NCI-H1694 (cell line): ENCODE results near the gene KREMEN1.

Experiments used
- DNase-seq: peaks from one replicate; lab custom pipeline; 2025; lab: John Stamatoyannopoulos, UW

Gene KREMEN1

DNA sequence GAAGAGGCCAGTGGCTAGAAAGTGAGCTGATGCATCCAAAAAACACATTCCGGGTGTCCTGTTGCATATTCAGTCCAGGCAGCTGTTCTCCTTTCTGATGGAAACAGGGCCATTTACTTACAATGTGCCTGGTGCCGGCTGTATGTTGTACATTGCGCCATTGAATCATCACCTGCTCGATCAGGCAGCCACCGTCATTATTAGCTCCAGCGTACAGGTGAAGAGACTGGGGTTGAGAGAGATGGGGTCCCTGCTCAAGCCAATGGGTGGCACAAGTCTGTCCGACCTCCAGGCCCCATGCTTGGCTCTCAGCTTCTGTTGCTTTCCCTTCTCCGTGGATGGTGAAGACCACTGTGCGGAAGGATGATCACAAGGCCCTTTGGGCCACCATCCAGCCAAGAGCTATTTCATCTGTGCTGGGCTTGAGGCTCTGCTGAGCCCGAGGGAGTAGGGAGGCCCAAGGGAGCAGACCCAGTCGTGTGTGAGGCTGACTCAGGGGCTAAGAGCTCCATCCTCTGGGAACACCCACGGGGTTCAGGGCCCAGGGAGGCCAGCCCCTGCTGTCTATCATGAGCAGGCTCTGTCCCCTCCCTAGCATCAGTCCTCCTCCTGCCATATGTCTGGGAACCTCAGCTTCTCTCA is 112.1 kb downstream of the KREMEN1 start:
- no peak for DNase-seq

- DNase-seq, result no peak
Measured at GRCh38 chr22:29186302-29186701, 113.5 kb downstream of the KREMEN1 start.

DNA sequence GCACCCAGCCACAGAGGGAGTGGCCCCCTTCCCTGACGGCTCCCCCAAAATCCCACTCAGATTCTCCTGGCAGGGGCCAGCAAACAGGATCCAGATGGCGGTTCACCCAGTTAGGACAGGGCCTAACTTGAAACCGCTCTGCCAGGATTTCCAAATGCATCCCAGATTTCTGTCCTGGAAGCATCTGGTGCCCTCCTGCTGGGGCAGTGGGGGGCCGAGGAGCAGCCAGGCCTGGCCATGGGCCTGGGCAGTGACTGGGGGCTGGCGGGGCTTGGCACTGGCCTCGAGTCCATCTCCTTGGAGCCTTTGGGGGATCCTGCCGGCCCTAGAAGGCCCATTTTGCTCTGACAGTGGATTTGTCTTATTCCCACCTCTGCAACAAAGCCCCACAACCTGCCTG is 115.0 kb downstream of the KREMEN1 start:
- DNase-seq, result no peak

GRCh38 chr22:29190051-29190450 is 117.2 kb downstream of the KREMEN1 start:
- no peak for DNase-seq

DNA sequence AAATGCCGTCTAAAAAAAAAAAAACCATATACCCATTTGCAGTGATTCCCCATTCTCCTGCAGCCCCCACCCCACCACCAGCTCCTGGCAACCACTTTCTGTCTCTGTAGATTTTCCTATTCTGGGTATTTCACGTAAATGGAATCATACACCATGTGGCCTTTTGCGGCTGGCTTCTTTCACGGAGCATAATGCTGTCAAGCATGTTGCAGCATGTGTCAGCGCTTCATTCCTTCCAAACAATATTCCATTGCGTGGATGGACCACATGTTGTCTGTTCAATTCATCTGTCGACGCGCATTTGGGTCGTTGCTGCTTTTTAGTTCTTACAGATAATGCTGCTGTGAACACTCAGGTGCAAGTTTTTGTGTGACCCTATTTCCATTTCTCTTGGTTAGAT is 118.1 kb downstream of the KREMEN1 start:
- peak; percentile 83 for DNase-seq

DNA sequence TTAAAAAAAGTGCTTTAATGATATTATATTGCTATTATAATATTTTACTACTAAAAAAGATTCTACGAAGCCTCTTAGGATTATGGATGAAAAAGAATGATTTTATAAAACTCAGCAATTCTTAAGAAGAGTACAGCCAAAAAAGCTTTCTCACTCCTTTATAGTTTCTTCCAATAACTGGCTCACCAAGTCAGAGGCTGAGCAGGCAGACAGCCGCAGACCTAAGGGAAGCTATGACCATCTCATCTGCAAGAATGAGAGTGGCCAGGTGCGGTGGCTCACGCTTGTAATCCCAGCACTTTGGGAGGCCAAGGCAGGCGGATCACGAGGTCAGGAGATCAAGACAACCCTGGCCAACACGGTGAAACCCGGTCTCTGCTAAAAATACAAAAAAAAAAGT is 120.2 kb downstream of the KREMEN1 start:
- no peak for DNase-seq

- DNase-seq, result no peak
Measured at GRCh38 chr22:29194184-29194583, 121.3 kb downstream of the KREMEN1 start.

DNA sequence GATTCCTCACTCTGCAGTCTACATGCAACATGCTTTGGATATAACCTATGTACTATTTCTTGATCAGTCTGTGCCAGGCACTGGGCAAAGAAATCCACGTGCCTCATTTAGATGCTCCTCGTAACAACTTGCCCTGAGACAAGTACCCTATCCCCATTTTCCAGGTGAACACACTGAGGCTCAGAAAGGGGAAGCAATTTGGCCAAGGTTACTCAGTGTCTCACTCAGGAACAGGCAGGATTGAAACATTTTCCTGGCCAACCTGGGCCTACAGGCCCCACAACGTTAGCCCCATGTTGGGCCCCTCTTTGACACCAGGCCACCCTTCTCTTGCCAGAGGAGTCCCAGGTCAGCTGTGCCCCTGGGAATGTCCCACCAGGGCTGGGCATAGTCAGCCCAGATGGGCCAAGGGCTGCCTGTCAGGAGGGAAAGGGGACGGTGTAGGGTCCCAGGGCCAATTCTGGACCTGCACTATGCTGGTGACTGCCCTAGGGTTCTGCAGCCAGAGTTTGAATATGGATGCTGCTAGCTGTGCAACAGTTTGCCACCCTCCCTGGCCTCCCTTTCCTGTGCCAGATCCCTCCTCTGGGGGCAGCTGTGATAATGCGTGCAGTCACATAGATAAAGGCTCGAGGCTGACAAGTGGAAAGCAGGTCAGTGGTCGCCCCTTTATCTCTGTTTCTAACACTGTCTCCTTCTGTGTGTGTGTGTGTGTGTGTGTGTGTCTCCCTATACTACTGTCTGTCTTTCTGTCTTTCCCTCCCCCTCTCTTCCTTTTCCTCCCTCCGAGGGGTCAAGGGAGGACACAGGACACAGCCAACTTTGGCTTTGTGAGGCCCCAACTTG is 122.5 kb downstream of the KREMEN1 start:
- DNase-seq, result no peak

DNA sequence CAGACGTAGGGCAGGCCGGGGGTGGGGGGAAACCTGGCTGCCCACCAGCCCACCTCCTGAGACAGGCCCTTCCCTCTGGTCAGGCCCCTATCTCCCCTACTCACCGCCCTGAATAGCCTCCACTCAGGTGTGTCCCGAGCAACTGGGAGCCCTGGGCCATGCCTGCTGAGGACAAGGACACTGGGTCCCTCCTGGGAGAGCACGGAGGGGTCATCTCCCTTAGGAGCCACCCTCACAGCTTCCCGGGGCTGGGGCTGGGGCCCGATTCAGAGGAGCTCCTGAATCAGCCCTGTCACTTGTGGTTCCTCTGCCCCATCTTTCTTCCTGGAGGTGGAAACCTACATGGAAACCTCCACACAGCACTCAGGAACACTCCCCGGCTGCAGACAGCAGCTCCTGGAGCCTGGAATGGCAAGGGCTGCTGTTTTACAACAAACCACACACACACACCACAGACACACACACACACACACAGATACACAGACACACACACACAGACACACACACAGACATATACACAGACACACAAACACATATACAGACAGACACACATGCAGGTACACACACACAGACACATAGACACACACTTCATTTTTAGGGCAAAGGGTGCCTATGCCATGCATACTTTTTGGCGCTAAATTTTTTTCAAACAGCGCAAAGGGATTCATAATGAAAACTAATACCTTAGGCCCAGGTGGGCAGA is 123.3 kb downstream of the KREMEN1 start:
- DNase-seq, result no peak

DNA sequence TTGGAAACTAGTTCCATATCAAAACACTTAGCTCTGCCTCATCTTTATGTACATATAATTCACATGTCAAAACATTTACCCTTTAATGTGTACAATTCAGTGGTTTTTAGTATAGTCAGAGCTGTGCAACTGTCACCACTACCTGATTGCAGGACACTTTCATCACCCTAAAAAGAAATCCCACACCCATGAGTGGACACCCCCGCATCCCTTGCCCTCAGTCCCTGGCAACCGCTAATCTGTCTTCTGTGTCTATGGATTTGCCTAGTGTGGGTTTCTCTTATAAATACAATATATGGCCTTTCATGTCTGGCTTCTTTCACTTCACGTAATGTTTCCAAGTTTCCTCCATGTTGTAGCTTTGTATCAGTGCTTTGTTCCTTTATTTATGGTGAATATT is 124.3 kb downstream of the KREMEN1 start:
- no peak for DNase-seq

DNA sequence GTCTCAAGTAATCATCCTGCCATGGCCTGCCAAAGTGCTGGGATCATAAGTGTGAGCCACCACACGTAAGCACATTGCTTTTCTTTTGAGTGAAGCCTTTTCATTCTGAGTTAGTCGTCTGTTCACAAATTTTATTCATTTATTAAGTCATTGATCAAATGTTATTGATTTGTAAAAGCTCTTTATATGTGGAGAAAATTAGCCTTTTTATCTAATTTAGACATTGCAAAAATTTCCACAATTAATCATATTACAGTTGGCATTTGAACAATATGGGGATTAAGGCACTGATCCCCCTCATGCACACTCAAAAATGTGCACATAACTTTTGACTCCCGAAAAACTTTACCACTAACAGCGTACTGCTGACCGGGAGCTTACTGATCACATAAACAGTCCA is 125.4 kb downstream of the KREMEN1 start:
- DNase-seq, result no peak

DNA sequence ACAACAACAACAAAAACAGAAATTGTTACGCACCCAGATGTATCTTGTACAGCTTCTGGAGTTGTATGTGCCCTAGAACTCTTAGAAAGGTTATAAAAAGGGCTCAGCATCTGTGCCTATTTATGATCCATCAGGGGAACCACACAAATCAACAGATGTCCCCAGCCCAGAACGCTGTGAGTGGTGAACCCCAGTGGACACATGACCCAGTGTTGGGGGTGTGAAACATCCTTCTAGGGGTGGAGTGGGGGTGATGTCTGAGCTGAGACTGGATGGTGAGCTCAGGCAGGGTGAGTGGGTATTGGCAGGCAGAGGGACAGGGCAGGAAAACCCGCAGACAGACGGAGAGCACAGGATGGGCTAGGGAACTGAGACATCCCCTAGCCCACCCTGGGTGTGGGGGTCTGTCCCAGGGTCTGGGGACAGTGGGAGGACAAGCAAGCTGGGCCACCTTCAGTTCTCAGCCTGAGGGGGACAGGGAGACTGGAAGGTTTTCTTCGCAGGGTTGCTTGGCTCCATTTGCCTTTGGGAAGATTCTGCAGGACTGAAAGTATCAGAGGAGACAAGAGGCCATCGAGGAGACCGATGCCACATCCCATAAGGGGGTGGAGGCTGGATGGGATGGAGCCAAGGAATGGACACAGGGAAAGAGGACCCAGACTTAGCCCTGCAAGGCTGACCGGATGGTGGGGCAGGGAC is 127.0 kb downstream of the KREMEN1 start:
- DNase-seq, result no peak

- DNase-seq, result no peak
Measured at GRCh38 chr22:29200901-29201300, 128.1 kb downstream of the KREMEN1 start.

GRCh38 chr22:29201782-29202181 is 128.9 kb downstream of the KREMEN1 start:
- no peak for DNase-seq

GRCh38 chr22:29202212-29203192 is 129.7 kb downstream of the KREMEN1 start:
- DNase-seq, result no peak

- DNase-seq, result no peak
Measured at GRCh38 chr22:29203488-29204454, 130.9 kb downstream of the KREMEN1 start.

- DNase-seq, result no peak
Measured at GRCh38 chr22:29204455-29205183, 131.8 kb downstream of the KREMEN1 start.

DNA sequence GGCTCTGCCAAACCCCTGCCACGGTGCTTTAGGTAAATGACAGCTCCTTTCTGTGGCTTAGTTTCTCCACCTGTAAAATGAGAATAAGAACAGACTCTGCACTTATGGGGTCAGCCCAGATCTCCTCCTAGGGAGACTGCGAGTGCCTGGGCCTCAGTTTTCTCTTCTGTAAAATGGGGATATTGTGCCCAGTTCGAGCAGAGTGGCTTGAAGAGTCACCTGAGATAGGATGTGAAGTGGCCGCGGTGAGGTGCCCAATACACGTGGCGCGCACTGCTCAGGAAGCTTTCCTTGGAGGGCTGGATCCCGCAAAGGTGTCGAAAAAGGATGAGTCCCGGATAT is 132.4 kb downstream of the KREMEN1 start:
- no peak for DNase-seq

DNA sequence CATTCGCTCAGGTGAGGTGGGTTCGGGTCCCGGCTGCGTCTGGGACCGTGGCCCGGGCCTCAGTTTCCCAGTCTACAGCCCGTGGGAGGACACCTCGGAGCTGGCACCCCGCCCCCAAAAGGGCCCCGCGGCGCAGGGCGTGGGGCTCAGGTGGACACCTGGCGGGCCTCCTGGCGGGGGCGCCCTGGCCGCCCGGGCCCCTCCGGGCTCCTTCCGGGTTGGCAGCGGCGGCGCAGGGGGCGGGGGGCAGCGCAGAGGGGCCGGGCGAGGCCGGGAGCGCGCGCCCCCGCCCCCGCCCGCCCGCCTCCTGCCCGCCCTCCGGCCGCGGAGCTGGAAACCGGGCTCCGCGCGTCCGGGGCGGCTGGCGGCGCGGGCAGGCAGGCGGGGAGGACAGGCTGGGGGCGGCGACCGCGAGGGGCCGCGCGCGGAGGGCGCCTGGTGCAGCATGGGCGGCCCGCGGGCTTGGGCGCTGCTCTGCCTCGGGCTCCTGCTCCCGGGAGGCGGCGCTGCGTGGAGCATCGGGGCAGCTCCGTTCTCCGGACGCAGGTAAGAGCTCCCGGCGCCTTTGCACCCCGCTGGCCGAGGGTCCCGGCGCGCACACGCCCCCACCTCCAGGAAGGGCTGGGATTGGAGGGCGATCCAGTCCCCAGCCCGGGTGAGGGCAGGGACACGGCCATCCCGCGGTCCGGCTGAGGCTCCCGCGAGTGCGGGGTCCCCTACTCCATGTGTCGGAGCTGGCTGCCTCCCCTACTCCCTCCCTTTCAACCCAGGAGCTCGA is 132.9 kb downstream of the KREMEN1 start, which contains the start of gene EMID1:
EMID1 (plus strand) TSS at position 303 of the 778 bp plus-strand sequence; CDS start at position 446, 143 bp downstream.
- no peak for DNase-seq
